Fibroblast of lung (primary cell): Measurements from ENCODE around the gene HNRNPM. TPM values are rescaled to one million over a fixed set of nuclear protein-coding genes. Genes with fewer than 3 reads are reported as not detected.
"Not testable (repeated sequence)": the region's sequence is repeated elsewhere in the genome, so short reads cannot be mapped to it uniquely, and the experiment has no call there.

Experiments used
- DNase-seq, 2 donors: peaks; one replicate each; pipeline versions ENCODE4 v3.0.0 to v3.0.0-alpha.2; 2010; ENCODE audit warnings: low read depth in 2 of 2
- H2AFZ ChIP-seq: 2 replicates; pipeline ENCODE4 v1.5.1; 2012; ENCODE audit warnings: low read length, control low read depth, inconsistent platforms
- H3K27ac ChIP-seq: 2 replicates; pipeline ENCODE4 v1.5.1; 2011; ENCODE audit warnings: low read length, control low read depth; ENCODE audit not compliant: insufficient read depth
- H3K27me3 ChIP-seq: 2 replicates; pipeline ENCODE4 v1.5.1; 2011; ENCODE audit warnings: mild to moderate bottlenecking, low read length; ENCODE audit not compliant: control insufficient read depth, insufficient read depth
- H3K36me3 ChIP-seq: 2 replicates; pipeline ENCODE4 v1.5.1; 2011; ENCODE audit warnings: low read length; ENCODE audit not compliant: control insufficient read depth, insufficient read depth
- H3K4me1 ChIP-seq: 2 replicates; pipeline ENCODE4 v1.5.1; 2011; ENCODE audit warnings: low read length; ENCODE audit not compliant: control insufficient read depth, insufficient read depth; ENCODE audit errors: extremely low read depth
- H3K4me2 ChIP-seq: 2 replicates; pipeline ENCODE4 v1.5.1; 2011; ENCODE audit warnings: low read length, control low read depth; ENCODE audit not compliant: insufficient read depth; ENCODE audit errors: extremely low read depth
- H3K4me3 ChIP-seq, 4 experiments: fragments of 200-600 bp in 1 of 4; sonication (generic) in 1 of 4; replicated peaks in 1 of 4; 2 replicates each; pipeline ENCODE4 v1.5.1; 2011 to 2016; ENCODE audit warnings: low read length in 4 of 4, low read depth in 3 of 4, mild to moderate bottlenecking in 3 of 4, control low read depth in 2 of 4, inconsistent platforms in 1 of 4, mixed read lengths in 1 of 4; ENCODE audit not compliant: insufficient read depth in 1 of 4; ENCODE audit errors: control extremely low read depth in 1 of 4
- H3K79me2 ChIP-seq: 2 replicates; pipeline ENCODE4 v1.5.1; 2012; ENCODE audit warnings: mild to moderate bottlenecking, low read length, inconsistent platforms; ENCODE audit not compliant: control insufficient read depth, insufficient read depth
- H3K9ac ChIP-seq: 2 replicates; pipeline ENCODE4 v1.5.1; 2011; ENCODE audit warnings: mild to moderate bottlenecking, low read length, control low read depth; ENCODE audit not compliant: insufficient read depth
- H3K9me3 ChIP-seq: 2 replicates; pipeline ENCODE4 v1.5.1; 2012; ENCODE audit warnings: low read depth, low read length; ENCODE audit not compliant: control insufficient read depth, insufficient read depth
- H4K20me1 ChIP-seq: 2 replicates; pipeline ENCODE4 v1.5.1; 2011; ENCODE audit warnings: low read length; ENCODE audit not compliant: control insufficient read depth, insufficient read depth; ENCODE audit errors: extremely low read depth
- CTCF ChIP-seq, 2 donors: IDR thresholded peaks in 1 of 2; conservative IDR thresholded peaks in 1 of 2; 1 replicate in 1 of 2; 2 replicates in 1 of 2; pipeline ENCODE4 v1.5.1; 2011 to 2012; ENCODE audit warnings: low read length in 2 of 2, control low read depth in 1 of 2, inconsistent platforms in 1 of 2, low read depth in 1 of 2, mild to moderate bottlenecking in 1 of 2
- EZH2 ChIP-seq: IDR thresholded peaks from 2 replicates; pipeline ENCODE4 v1.5.1; 2012; ENCODE audit warnings: low read length, control low read depth, mild to moderate bottlenecking; ENCODE audit errors: missing control alignments
- polyA plus RNA-seq, 2 donors: library from polyadenylated mRNA; depleted of rRNA in 1 of 2; stranded (reverse) in 1 of 2; unstranded in 1 of 2; fragments of >200 nt; gene quantifications; 2 replicates each; pipeline ENCODE4 v1.2.1, GENCODE V29; 2011 to 2012; ENCODE audit warnings: missing spikeins in 1 of 2
- total RNA-seq: library from RNA; depleted of rRNA; stranded (reverse); fragments of >200 nt; gene quantifications from 2 replicates; pipeline ENCODE4 v1.2.1, GENCODE V29; 2014

Gene HNRNPM
- total and polyA plus RNA-seq, 2 donors (not counting 1 experiment from before 2014, with no cell fraction given): 51.5 to 104 TPM

GRCh38 chr19:8438236-8438635, 6.5 kb upstream of the HNRNPM start:
- Histone ChIP-seq H3K4me1 (no peaks in the 10 kb centered on the region), H3K27me3 (no peaks in the 10 kb centered on the region), H3K9ac (no peak overlapping the region), H2AFZ (no peak overlapping the region), H3K4me2 (no peak overlapping the region), H4K20me1 (no peaks in the 10 kb centered on the region), H3K27ac (no peak overlapping the region), H3K9me3 (no peaks in the 10 kb centered on the region), H3K4me3 (no peak overlapping the region), H3K36me3 (no peaks in the 10 kb centered on the region), H3K79me2 (no peaks in the 10 kb centered on the region)
- no peak for TF ChIP-seq CTCF (conservative IDR thresholded peaks at IDR 0.05 in 1 of 2, IDR thresholded peaks at IDR 0.05 in 1 of 2; ENCODE audit: low read depth in 1 of 2, low read length in 2 of 2)
- no peak for TF ChIP-seq EZH2
- DNase-seq: no peak

GRCh38 chr19:8441725-8442544, 2.8 kb upstream of the HNRNPM start:
- Histone ChIP-seq H3K4me1 (peaks cover 4% of the 10 kb centered on the region), H3K4me2 (no peak overlapping the region), H3K4me3 (no peak overlapping the region), H3K27me3 (no peaks in the 10 kb centered on the region), H3K79me2 (peaks cover 21% of the 10 kb centered on the region), H3K27ac (no peak overlapping the region), H3K9me3 (no peaks in the 10 kb centered on the region), H2AFZ (no peak overlapping the region), H3K9ac (no peak overlapping the region), H3K36me3 (no peaks in the 10 kb centered on the region), H4K20me1 (no peaks in the 10 kb centered on the region)
- no peak for DNase-seq
- TF ChIP-seq EZH2: no peak
- no peak for TF ChIP-seq CTCF (conservative IDR thresholded peaks at IDR 0.05 in 1 of 2, IDR thresholded peaks at IDR 0.05 in 1 of 2; ENCODE audit: low read depth in 1 of 2, low read length in 2 of 2)

- H3K4me3 ChIP-seq: peak overlapping the region; percentile 74 to 91 (median 84)
- H3K27me3 ChIP-seq, H3K9me3 ChIP-seq, H3K4me1 ChIP-seq, H3K36me3 ChIP-seq, H4K20me1 ChIP-seq, DNase-seq: not testable (repeated sequence)
- H3K9ac ChIP-seq: peak overlapping the region; percentile 55
- peak overlapping the region; percentile 96 for H3K4me2 ChIP-seq
- H2AFZ ChIP-seq: peak overlapping the region; percentile 97
- peaks cover 43% of the 10 kb centered on the region for H3K79me2 ChIP-seq
- H3K27ac ChIP-seq: peak overlapping the region; percentile 94
These were observed 567 bp upstream of the HNRNPM start for GRCh38 chr19:8444140-8444676.
